ENCODE data around the gene ARID3B.

GRCh38 chr15:74497584-74497983 is 43.4 kb upstream of the ARID3B start:
- TF ChIP-seq POLR2AphosphoS5 (IDR thresholded peaks at IDR 0.05; ENCODE audit: low read depth, low read length) (no peak), TAF1 (IDR thresholded peaks at IDR 0.05; ENCODE audit: low read depth, low read length) (no peak), POLR2A (IDR thresholded peaks at IDR 0.05; ENCODE audit: low read depth, low read length) (no peak), SPI1 (IDR thresholded peaks at IDR 0.05; ENCODE audit: low read depth, low read length) (no peak), PAX5 (IDR thresholded peaks at IDR 0.05; ENCODE audit: insufficient read depth, low read length, severe bottlenecking) (no peak), POU2F2 (IDR thresholded peaks at IDR 0.05; ENCODE audit: low read depth, low read length) (no peak)

Data from GM12891 (cell line).